Urinary bladder (tissue), 4 donors: ENCODE results near the gene GABRB2. TPM values are rescaled to one million over a fixed set of nuclear protein-coding genes. Genes with fewer than 3 reads are reported as not detected.

Experiments used
- DNase-seq: peaks from one replicate; pipeline ENCODE4 v3.0.0-alpha.2; 2015; ENCODE audit errors: extremely low spot score
- H3K27ac ChIP-seq: one replicate; pipeline ENCODE4 v1.5.1; 2013; ENCODE audit warnings: low read depth, mild to moderate bottlenecking, moderate library complexity
- H3K36me3 ChIP-seq: one replicate; pipeline ENCODE4 v1.6.1; 2013; ENCODE audit warnings: mild to moderate bottlenecking, moderate library complexity; ENCODE audit not compliant: insufficient read depth
- H3K4me1 ChIP-seq: one replicate; pipeline ENCODE4 v1.6.1; 2013; ENCODE audit warnings: mild to moderate bottlenecking, moderate library complexity; ENCODE audit not compliant: insufficient read depth
- H3K4me3 ChIP-seq: one replicate; pipeline ENCODE4 v1.5.1; 2013; ENCODE audit warnings: low read depth, low read length
- WGBS: extraction: QIAGEN DNeasy Blood & Tissue Kit; methylation state at CpG from one replicate; pipeline ENCODE4 v1.1.7; 2013; 5-methylcytosine and 5-hydroxymethylcytosine counted together
- polyA plus RNA-seq: library from polyadenylated mRNA; stranded (reverse); fragments of 200-250 nt; gene quantifications from one replicate; pipeline ENCODE4 v1.2.3, GENCODE V29; 2013
- total RNA-seq: library from RNA; depleted of rRNA; stranded (reverse); fragments of >200 nt; gene quantifications from one replicate; pipeline ENCODE4 v1.2.3, GENCODE V29; 2014
- donor health status: healthy with polysubstance abuse.
- donor health status: healthy.

GABRB2 gene
- total and polyA plus RNA-seq, 2 donors = 0.19 to 1.6 TPM

GRCh38 chr5:161288071-161288470 lies 258.5 kb downstream of the GABRB2 start:
- H3K27ac ChIP-seq = no peak overlapping the region
- H3K36me3 ChIP-seq = no peaks in the 10 kb centered on the region
- DNase-seq = no peak
- 90% methylated on average over 3 of the region's 3 CpGs for WGBS
- no peaks in the 10 kb centered on the region for H3K4me1 ChIP-seq
- no peak overlapping the region for H3K4me3 ChIP-seq

GRCh38 chr5:161287436-161287835 lies 259.1 kb downstream of the GABRB2 start:
- Histone ChIP-seq H3K4me1 (no peaks in the 10 kb centered on the region), H3K27ac (no peak overlapping the region), H3K36me3 (no peaks in the 10 kb centered on the region), H3K4me3 (no peak overlapping the region)
- WGBS = 74% methylated on average over 1 of the region's 1 CpG
- no peak for DNase-seq

GRCh38 chr5:161286066-161286655 lies 260.4 kb downstream of the GABRB2 start:
- Histone ChIP-seq H3K4me1 (no peaks in the 10 kb centered on the region), H3K4me3 (no peak overlapping the region), H3K36me3 (no peaks in the 10 kb centered on the region), H3K27ac (no peak overlapping the region)
- no peak for DNase-seq
- 86% methylated on average over 3 of the region's 3 CpGs for WGBS

GRCh38 chr5:161284445-161284844 lies 262.1 kb downstream of the GABRB2 start:
- H3K4me1 ChIP-seq = no peaks in the 10 kb centered on the region
- H3K27ac ChIP-seq = no peak overlapping the region
- 95% methylated on average over 2 of the region's 2 CpGs for WGBS

GRCh38 chr5:161283296-161283695 lies 263.2 kb downstream of the GABRB2 start:
- H3K4me3 ChIP-seq = no peak overlapping the region
- no peaks in the 10 kb centered on the region for H3K36me3 ChIP-seq
- WGBS = 34% methylated on average over 1 of the region's 1 CpG
- DNase-seq = no peak
- H3K27ac ChIP-seq = no peak overlapping the region
- H3K4me1 ChIP-seq = no peaks in the 10 kb centered on the region

More at GRCh38 chr5:161284445-161284844, 262.1 kb downstream of the GABRB2 start:
- Histone ChIP-seq H3K4me3 (no peak overlapping the region), H3K36me3 (no peaks in the 10 kb centered on the region)
- no peak for DNase-seq

GRCh38 chr5:161278739-161279660 lies 267.5 kb downstream of the GABRB2 start:
- WGBS = 88% methylated on average over 4 of the region's 4 CpGs
- no peak for DNase-seq
- no peaks in the 10 kb centered on the region for H3K36me3 ChIP-seq
- no peak overlapping the region for H3K4me3 ChIP-seq
- no peaks in the 10 kb centered on the region for H3K4me1 ChIP-seq
- H3K27ac ChIP-seq = no peak overlapping the region

- WGBS = 76% methylated on average over 1 of the region's 1 CpG
- Histone ChIP-seq H3K36me3 (no peaks in the 10 kb centered on the region), H3K4me3 (no peak overlapping the region), H3K27ac (no peak overlapping the region), H3K4me1 (no peaks in the 10 kb centered on the region)
- DNase-seq = no peak
Observed at GRCh38 chr5:161277011-161277410, 269.5 kb downstream of the GABRB2 start.

- Histone ChIP-seq H3K27ac (no peak overlapping the region), H3K4me1 (no peaks in the 10 kb centered on the region), H3K36me3 (no peaks in the 10 kb centered on the region), H3K4me3 (no peak overlapping the region)
- 84% methylated on average over 2 of the region's 2 CpGs for WGBS
- no peak for DNase-seq
Observed at GRCh38 chr5:161274951-161275350, 271.6 kb downstream of the GABRB2 start.

- DNase-seq = no peak
- no peak overlapping the region for H3K27ac ChIP-seq
- no peaks in the 10 kb centered on the region for H3K36me3 ChIP-seq
- H3K4me1 ChIP-seq = no peaks in the 10 kb centered on the region
- no peak overlapping the region for H3K4me3 ChIP-seq
Observed at GRCh38 chr5:161273410-161273809, 273.1 kb downstream of the GABRB2 start.

- no peaks in the 10 kb centered on the region for H3K36me3 ChIP-seq
- H3K4me3 ChIP-seq = no peak overlapping the region
- H3K4me1 ChIP-seq = no peaks in the 10 kb centered on the region
- DNase-seq = no peak
- no peak overlapping the region for H3K27ac ChIP-seq
- 85% methylated on average over 1 of the region's 1 CpG for WGBS
Observed at GRCh38 chr5:161271816-161272215, 274.7 kb downstream of the GABRB2 start.

GRCh38 chr5:161269125-161269524 lies 277.4 kb downstream of the GABRB2 start:
- no peak for DNase-seq
- Histone ChIP-seq H3K27ac (no peak overlapping the region), H3K36me3 (no peaks in the 10 kb centered on the region), H3K4me3 (no peak overlapping the region), H3K4me1 (no peaks in the 10 kb centered on the region)

- 96% methylated on average over 1 of the region's 1 CpG for WGBS
- Histone ChIP-seq H3K4me3 (no peak overlapping the region), H3K4me1 (no peaks in the 10 kb centered on the region), H3K27ac (no peak overlapping the region), H3K36me3 (no peaks in the 10 kb centered on the region)
- no peak for DNase-seq
Observed at GRCh38 chr5:161266954-161267353, 279.6 kb downstream of the GABRB2 start.

GRCh38 chr5:161265006-161265405 lies 281.5 kb downstream of the GABRB2 start:
- H3K27ac ChIP-seq = no peak overlapping the region
- H3K4me1 ChIP-seq = no peaks in the 10 kb centered on the region
- DNase-seq = no peak
- no peaks in the 10 kb centered on the region for H3K36me3 ChIP-seq
- no peak overlapping the region for H3K4me3 ChIP-seq
- WGBS = 63% methylated on average over 4 of the region's 4 CpGs

GRCh38 chr5:161263191-161263590 lies 283.3 kb downstream of the GABRB2 start:
- Histone ChIP-seq H3K36me3 (no peaks in the 10 kb centered on the region), H3K27ac (no peak overlapping the region), H3K4me1 (no peaks in the 10 kb centered on the region), H3K4me3 (no peak overlapping the region)
- no peak for DNase-seq
